A673 (cell line): ENCODE measurements around the gene GRID2.

Experiments used
- EZH2 ChIP-seq: fragments of 200-600 bp; sonication (generic); IDR thresholded peaks from 2 replicates; pipeline ENCODE4 v1.6.1; 2017; ENCODE audit warnings: borderline replicate concordance, low read depth, mild to moderate bottlenecking, mixed read lengths, antibody characterized with exemption, low read length; ENCODE audit not compliant: poor library complexity, severe bottlenecking
- TF ChIP-seq, protein P1 (sequence below): fragments of 300-800, 200-600 bp; sonication (generic); conservative IDR thresholded peaks from 2 replicates; pipeline ENCODE4 v1.5.1; 2017; ENCODE audit warnings: low read depth, mild to moderate bottlenecking, antibody characterized with exemption, low read length, moderate library complexity, mixed read lengths

DNA sequence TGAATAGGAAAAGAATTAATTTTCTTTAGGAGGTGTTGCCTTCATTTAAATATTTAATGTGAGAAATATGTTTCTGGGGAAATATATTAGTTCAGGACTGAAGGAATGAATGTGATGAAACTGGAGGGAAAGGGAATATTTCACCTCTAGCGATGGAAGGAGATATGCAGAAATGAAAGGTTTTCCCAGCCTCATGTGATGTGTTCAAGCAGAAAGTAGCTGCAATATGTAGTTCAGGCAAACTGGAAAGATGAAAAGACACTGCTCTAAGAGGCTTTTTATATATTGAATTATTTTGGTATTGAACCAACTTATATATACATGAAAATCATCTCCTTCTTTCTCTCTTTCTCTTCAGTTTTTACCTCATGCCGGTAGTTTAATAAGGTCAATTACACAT lies 3.4 kb downstream of the GRID2 start:
- TF ChIP-seq, protein P1, sequence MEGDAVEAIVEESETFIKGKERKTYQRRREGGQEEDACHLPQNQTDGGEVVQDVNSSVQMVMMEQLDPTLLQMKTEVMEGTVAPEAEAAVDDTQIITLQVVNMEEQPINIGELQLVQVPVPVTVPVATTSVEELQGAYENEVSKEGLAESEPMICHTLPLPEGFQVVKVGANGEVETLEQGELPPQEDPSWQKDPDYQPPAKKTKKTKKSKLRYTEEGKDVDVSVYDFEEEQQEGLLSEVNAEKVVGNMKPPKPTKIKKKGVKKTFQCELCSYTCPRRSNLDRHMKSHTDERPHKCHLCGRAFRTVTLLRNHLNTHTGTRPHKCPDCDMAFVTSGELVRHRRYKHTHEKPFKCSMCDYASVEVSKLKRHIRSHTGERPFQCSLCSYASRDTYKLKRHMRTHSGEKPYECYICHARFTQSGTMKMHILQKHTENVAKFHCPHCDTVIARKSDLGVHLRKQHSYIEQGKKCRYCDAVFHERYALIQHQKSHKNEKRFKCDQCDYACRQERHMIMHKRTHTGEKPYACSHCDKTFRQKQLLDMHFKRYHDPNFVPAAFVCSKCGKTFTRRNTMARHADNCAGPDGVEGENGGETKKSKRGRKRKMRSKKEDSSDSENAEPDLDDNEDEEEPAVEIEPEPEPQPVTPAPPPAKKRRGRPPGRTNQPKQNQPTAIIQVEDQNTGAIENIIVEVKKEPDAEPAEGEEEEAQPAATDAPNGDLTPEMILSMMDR = no peak
- TF ChIP-seq EZH2 = no peak
